ENCODE measurements around the gene ADGRA1.

DNA sequence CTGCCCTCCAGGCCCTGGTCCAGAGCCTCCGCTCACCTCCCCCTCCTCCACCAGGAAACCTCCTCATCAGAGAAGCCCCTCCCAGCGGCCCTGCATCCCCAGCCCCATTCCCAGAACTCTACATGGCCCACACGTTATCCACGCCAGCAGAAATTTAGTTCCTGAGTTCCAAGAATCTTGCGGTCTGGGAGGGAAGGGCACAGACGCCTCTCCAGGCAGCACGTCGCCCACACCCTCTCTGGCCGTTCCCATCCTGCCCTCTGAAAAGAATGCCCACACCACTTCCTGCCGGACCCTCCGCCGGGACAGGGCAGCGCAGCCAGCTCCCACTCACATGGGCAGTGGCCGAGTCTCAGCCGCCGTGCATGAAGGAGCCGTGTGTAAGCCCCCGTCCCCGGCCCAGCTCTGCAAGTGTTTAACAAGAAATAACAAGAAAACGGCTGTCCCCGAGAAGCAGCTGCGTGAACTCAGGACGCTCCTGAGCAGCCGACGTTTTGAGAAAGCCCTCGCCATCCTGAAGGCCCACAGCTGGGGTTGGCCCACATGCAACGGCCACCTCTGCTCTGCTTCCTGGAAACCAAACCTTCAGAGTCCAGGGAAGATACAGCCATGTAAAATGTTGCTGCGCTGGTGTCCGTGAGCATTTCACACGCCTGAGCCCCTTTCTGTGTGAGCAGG lies 17.4 kb downstream of the ADGRA1 start:
- no peak for TF ChIP-seq EZH2 (optimal IDR thresholded peaks at IDR 0.05; ENCODE audit: low read depth, low read length)
- TF ChIP-seq, protein P1, sequence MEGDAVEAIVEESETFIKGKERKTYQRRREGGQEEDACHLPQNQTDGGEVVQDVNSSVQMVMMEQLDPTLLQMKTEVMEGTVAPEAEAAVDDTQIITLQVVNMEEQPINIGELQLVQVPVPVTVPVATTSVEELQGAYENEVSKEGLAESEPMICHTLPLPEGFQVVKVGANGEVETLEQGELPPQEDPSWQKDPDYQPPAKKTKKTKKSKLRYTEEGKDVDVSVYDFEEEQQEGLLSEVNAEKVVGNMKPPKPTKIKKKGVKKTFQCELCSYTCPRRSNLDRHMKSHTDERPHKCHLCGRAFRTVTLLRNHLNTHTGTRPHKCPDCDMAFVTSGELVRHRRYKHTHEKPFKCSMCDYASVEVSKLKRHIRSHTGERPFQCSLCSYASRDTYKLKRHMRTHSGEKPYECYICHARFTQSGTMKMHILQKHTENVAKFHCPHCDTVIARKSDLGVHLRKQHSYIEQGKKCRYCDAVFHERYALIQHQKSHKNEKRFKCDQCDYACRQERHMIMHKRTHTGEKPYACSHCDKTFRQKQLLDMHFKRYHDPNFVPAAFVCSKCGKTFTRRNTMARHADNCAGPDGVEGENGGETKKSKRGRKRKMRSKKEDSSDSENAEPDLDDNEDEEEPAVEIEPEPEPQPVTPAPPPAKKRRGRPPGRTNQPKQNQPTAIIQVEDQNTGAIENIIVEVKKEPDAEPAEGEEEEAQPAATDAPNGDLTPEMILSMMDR (IDR thresholded peaks at IDR 0.05; ENCODE audit: low read length): no peak

All from MM.1S (cell line).